Bone marrow (tissue), 2 donors: ENCODE results near the gene ZNF10.

Experiments used
- DNase-seq, 2 donors: peaks; one replicate each; lab custom pipeline; 2025; lab: John Stamatoyannopoulos, UW

Gene ZNF10

DNA sequence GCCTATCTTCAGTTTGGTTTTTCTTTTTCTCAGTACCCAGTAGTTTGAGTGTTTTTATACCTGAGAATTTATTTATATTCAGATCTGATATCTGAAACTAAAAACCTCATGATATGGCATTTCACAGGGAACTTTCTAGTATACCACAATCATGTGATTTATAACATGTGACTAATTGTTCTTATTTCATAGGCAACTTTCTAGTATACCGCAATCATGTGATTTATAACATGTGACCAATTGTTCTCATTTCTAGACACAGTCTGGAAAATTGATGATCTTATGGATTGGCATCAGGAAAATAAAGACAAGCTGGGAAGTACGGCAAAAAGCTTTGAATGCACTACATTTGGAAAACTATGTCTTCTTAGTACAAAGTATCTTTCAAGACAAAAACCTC, 71.5 kb downstream of the ZNF10 start:
- no peak for DNase-seq

DNA sequence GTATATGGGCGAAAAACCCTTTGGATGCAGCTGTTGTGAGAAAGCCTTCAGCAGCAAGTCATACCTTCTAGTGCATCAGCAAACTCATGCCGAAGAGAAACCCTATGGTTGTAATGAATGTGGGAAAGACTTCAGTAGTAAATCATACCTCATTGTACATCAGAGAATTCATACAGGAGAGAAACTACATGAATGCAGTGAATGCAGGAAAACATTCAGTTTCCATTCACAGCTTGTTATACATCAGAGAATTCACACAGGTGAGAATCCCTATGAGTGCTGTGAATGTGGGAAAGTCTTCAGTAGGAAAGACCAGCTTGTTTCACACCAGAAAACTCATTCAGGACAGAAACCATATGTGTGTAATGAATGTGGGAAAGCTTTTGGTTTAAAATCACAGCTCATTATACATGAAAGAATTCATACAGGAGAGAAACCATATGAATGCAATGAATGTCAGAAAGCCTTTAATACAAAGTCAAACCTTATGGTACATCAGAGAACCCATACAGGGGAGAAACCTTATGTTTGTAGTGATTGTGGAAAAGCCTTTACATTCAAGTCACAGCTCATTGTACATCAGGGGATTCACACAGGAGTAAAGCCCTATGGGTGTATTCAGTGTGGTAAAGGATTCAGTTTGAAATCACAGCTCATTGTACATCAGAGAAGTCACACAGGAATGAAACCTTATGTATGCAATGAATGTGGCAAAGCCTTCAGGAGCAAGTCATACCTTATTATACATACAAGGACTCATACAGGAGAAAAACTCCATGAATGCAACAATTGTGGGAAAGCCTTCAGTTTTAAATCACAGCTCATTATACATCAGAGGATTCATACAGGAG, 72.3 kb downstream of the ZNF10 start:
- DNase-seq, result no peak

DNA sequence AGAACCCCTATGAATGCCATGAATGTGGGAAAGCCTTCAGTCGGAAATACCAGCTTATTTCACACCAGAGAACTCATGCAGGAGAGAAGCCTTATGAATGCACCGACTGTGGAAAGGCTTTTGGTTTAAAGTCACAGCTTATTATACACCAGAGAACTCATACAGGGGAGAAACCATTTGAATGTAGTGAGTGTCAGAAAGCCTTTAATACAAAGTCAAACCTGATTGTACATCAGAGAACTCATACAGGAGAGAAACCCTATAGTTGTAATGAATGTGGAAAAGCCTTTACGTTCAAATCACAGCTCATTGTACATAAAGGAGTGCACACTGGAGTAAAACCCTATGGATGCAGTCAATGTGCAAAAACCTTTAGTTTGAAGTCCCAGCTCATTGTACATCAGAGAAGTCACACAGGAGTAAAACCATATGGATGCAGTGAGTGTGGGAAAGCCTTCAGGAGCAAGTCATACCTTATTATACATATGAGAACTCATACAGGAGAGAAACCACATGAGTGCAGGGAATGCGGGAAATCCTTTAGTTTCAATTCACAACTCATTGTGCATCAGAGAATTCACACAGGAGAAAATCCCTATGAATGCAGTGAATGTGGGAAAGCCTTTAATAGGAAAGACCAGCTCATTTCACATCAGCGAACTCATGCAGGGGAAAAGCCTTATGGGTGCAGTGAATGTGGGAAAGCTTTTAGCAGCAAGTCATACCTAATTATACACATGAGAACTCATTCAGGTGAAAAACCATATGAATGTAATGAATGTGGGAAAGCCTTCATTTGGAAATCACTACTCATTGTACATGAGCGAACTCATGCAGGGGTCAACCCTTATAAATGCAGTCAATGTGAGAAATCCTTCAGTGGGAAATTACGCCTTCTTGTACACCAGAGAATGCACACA, 73.2 kb downstream of the ZNF10 start:
- DNase-seq, result no peak

DNA sequence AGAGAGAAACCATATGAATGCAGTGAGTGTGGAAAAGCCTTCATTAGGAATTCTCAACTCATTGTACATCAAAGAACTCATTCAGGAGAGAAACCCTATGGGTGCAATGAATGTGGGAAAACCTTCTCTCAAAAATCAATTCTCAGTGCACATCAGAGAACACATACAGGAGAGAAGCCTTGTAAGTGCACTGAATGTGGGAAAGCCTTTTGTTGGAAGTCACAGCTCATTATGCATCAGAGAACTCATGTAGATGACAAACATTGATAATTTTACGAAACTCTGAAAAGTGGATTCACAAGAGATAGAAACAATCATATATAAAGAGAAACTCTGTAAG, 73.8 kb downstream of the ZNF10 start:
- no peak for DNase-seq

DNA sequence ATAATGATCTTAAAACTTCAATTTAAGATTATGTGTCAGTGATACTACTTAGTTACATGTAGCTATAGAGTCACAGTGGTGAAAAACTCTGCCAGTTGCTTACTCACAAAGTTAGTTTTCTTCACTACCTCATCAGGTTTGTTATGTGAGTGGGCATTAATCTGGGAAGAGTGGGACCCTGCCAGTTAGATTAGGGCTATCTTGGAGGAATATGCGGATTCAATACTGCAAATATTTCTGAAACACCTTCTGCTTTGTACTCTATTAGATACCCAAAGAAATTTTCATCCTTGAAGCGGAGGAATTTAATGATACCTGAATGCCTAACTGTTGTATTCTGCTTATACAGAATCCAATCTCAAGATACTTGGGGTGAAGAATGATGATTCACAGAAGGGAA, 76.0 kb downstream of the ZNF10 start:
- no peak for DNase-seq
